ENCODE results near the gene TBL1X. TPM values are rescaled to one million over a fixed set of nuclear protein-coding genes. Genes with fewer than 3 reads are reported as not detected.
A peak's percentile ranks its signal among the peaks of the same experiment; 100 is the strongest.

Gene TBL1X
- polyA plus RNA-seq, 3 donors, result 12.5 to 19.5 (median 13.8) TPM

DNA sequence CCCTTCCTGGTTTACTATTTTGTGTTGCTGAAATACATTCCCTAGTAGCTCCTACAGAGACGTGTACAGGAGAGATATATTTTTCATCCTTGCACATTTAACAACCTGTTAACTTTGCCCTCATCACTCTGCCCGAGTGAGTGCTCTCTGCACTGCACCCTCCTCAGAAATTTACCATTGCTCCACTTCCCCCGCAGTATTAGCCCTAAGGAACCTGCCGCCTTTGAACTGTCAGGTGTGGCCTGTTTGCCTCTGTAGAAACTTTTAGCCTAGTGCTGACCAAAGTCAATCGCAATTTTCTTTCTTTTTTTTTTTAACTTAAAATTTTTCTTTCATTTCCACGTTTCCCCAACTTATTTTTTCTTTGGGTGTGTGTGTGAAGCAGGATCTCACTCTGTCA is 46.6 kb upstream of the TBL1X start:
- H3K4me1 ChIP-seq (ENCODE audit: control insufficient read depth in 1 of 2, insufficient read depth in 2 of 2, low read length in 2 of 2), result peaks cover 0 to 6% of the 10 kb centered on the region in 2 donors
- intact Hi-C loops (cut with micrococcal nuclease), result no loop called here
- DNase-seq, result no peak
- H3K9ac ChIP-seq (ENCODE audit: insufficient read depth, low read length, poor library complexity, severe bottlenecking), result no peak overlapping the region
- H3K9me3 Mint-ChIP-seq, result no peaks in the 10 kb centered on the region
- no peak overlapping the region for H3K4me3 ChIP-seq (replicated peaks in 1 of 3; ENCODE audit: low read depth in 2 of 3, low read length in 3 of 3)
- H3K79me2 ChIP-seq (ENCODE audit: insufficient read depth, low read length), result no peaks in the 10 kb centered on the region
- no peaks in the 10 kb centered on the region for H4K20me1 ChIP-seq (ENCODE audit: insufficient read depth, low read length)
- TF ChIP-seq CTCF (IDR thresholded peaks at IDR 0.05), result no peak
- H3K27ac Mint-ChIP-seq, result no peak overlapping the region
- no peak overlapping the region for H2AFZ ChIP-seq (ENCODE audit: insufficient read depth, low read depth, low read length, poor library complexity, severe bottlenecking)
- H3K4me3 Mint-ChIP-seq, result no peak overlapping the region
- no CpG with 5 or more reads among the region's 6 CpGs for WGBS (ENCODE audit: insufficient coverage)
- H3K4me2 ChIP-seq (replicated peaks; ENCODE audit: extremely low read depth, low read length, poor library complexity, severe bottlenecking), result no peak overlapping the region
- no peaks in the 10 kb centered on the region for H3K36me3 ChIP-seq (replicated peaks in 1 of 2; ENCODE audit: control insufficient read depth in 1 of 2, insufficient read depth in 2 of 2, low read length in 2 of 2)
- peaks cover 0 to 29% (median 0%) of the 10 kb centered on the region in 3 donors for H3K27me3 Mint-ChIP-seq (ENCODE audit: low read depth in 3 of 3)
- H3K4me1 Mint-ChIP-seq, result peaks cover 24% of the 10 kb centered on the region
- H3K36me3 Mint-ChIP-seq, result no peaks in the 10 kb centered on the region
- no peak overlapping the region for H3K27ac ChIP-seq (ENCODE audit: low read depth in 1 of 2, low read length in 2 of 2)
- no peaks in the 10 kb centered on the region for H3K9me3 ChIP-seq (replicated peaks in 1 of 2; ENCODE audit: control insufficient read depth in 1 of 2, insufficient read depth in 1 of 2, low read length in 2 of 2)
- peaks cover 0 to 13% of the 10 kb centered on the region in 2 donors for H3K27me3 ChIP-seq (ENCODE audit: control insufficient read depth in 2 of 2, insufficient read depth in 2 of 2, low read length in 2 of 2)

GRCh38 chrX:9420275-9421265 is 44.3 kb upstream of the TBL1X start:
- Histone ChIP-seq H3K36me3 (replicated peaks in 1 of 2; ENCODE audit: control insufficient read depth in 1 of 2, insufficient read depth in 2 of 2, low read length in 2 of 2) (no peaks in the 10 kb centered on the region), H3K27me3 (ENCODE audit: control insufficient read depth in 2 of 2, insufficient read depth in 2 of 2, low read length in 2 of 2) (peaks cover 0 to 14% of the 10 kb centered on the region in 2 donors), H3K9ac (ENCODE audit: insufficient read depth, low read length, poor library complexity, severe bottlenecking) (no peak overlapping the region), H2AFZ (ENCODE audit: insufficient read depth, low read depth, low read length, poor library complexity, severe bottlenecking) (no peak overlapping the region), H4K20me1 (ENCODE audit: insufficient read depth, low read length) (no peaks in the 10 kb centered on the region), H3K4me3 (replicated peaks in 1 of 3; ENCODE audit: low read depth in 2 of 3, low read length in 3 of 3) (no peak overlapping the region), H3K9me3 (replicated peaks in 1 of 2; ENCODE audit: control insufficient read depth in 1 of 2, insufficient read depth in 1 of 2, low read length in 2 of 2) (peaks cover 0 to 5% of the 10 kb centered on the region in 2 donors), H3K4me2 (replicated peaks; ENCODE audit: extremely low read depth, low read length, poor library complexity, severe bottlenecking) (no peak overlapping the region), H3K79me2 (ENCODE audit: insufficient read depth, low read length) (no peaks in the 10 kb centered on the region), H3K4me1 (ENCODE audit: control insufficient read depth in 1 of 2, insufficient read depth in 2 of 2, low read length in 2 of 2) (peaks cover 0 to 6% of the 10 kb centered on the region in 2 donors), H3K27ac (ENCODE audit: low read depth in 1 of 2, low read length in 2 of 2) (no peak overlapping the region)
- H3K27me3 Mint-ChIP-seq (ENCODE audit: low read depth in 3 of 3), result peaks cover 0 to 25% (median 0%) of the 10 kb centered on the region in 3 donors
- peaks cover 0 to 6% (median 2%) of the 10 kb centered on the region in 7 donors for H3K9me3 Mint-ChIP-seq
- no peaks in the 10 kb centered on the region for H3K36me3 Mint-ChIP-seq
- peak overlapping the region in 1 of 7 donors; percentile 69 for H3K27ac Mint-ChIP-seq
- 36% methylated on average over 6 of the region's 14 CpGs for WGBS (ENCODE audit: insufficient coverage)
- TF ChIP-seq CTCF (IDR thresholded peaks at IDR 0.05), result no peak
- no peak for DNase-seq
- intact Hi-C loops (cut with micrococcal nuclease), result no loop called here
- H3K4me3 Mint-ChIP-seq, result no peak overlapping the region
- peaks cover 24% of the 10 kb centered on the region for H3K4me1 Mint-ChIP-seq
